ENCODE data around the gene OSCP1.

Gene OSCP1

GRCh38 chr1:36472656-36473055, 22.4 kb upstream of the OSCP1 start:
- no peak for DNase-seq

GRCh38 chr1:36471830-36472641, 21.8 kb upstream of the OSCP1 start:
- DNase-seq, result no peak

- no peak for DNase-seq
These were observed 18.9 kb upstream of the OSCP1 start for GRCh38 chr1:36469163-36469562.

- DNase-seq, result no peak
These were observed 17.6 kb upstream of the OSCP1 start for GRCh38 chr1:36467700-36468455.

GRCh38 chr1:36467027-36467410, 16.8 kb upstream of the OSCP1 start:
- no peak for DNase-seq

GRCh38 chr1:36466370-36467026, 16.2 kb upstream of the OSCP1 start:
- DNase-seq, result no peak

- DNase-seq, result no peak
These were observed 15.6 kb upstream of the OSCP1 start for GRCh38 chr1:36465731-36466369.

GRCh38 chr1:36464605-36465393, 14.5 kb upstream of the OSCP1 start:
- DNase-seq, result no peak

- peak; percentile 85 to 88 (median 87) for DNase-seq
These were observed 13.8 kb upstream of the OSCP1 start, which contains the start of gene MRPS15 for GRCh38 chr1:36463803-36464604. Gene MRPS15, minus strand, starts transcription at chr1:36464384. Its CDS starts 109 bp downstream, at chr1:36464275.

- no peak for DNase-seq
These were observed 13.2 kb upstream of the OSCP1 start for GRCh38 chr1:36463463-36463802.

GRCh38 chr1:36458910-36459309, 8.7 kb upstream of the OSCP1 start:
- no peak for DNase-seq

- DNase-seq, result no peak
These were observed 7.4 kb upstream of the OSCP1 start for GRCh38 chr1:36457691-36458090.

- DNase-seq, result no peak
These were observed 6.2 kb upstream of the OSCP1 start for GRCh38 chr1:36456391-36456928.

GRCh38 chr1:36455386-36455785, 5.1 kb upstream of the OSCP1 start:
- DNase-seq, result no peak

- no peak for DNase-seq
These were observed 3.5 kb upstream of the OSCP1 start for GRCh38 chr1:36453600-36454388.

- no peak for DNase-seq
These were observed 2.8 kb upstream of the OSCP1 start for GRCh38 chr1:36453051-36453450.

GRCh38 chr1:36450919-36451305, 661 bp upstream of the OSCP1 start:
- no peak for DNase-seq

- DNase-seq, result no peak
These were observed 1.7 kb downstream of the OSCP1 start for GRCh38 chr1:36448530-36449056.

GRCh38 chr1:36447450-36447849, 2.8 kb downstream of the OSCP1 start:
- DNase-seq, result no peak

GRCh38 chr1:36446746-36447145, 3.5 kb downstream of the OSCP1 start:
- no peak for DNase-seq
